NCI-H1048 (cell line): ENCODE data around the gene SERPINE1.
"Not testable (repeated sequence)": the region's sequence is repeated elsewhere in the genome, so short reads cannot be mapped to it uniquely, and the experiment has no call there.

ENCODE experiments used
- DNase-seq: peaks from one replicate; lab custom pipeline; 2025; lab: John Stamatoyannopoulos, UW

SERPINE1 gene

DNA sequence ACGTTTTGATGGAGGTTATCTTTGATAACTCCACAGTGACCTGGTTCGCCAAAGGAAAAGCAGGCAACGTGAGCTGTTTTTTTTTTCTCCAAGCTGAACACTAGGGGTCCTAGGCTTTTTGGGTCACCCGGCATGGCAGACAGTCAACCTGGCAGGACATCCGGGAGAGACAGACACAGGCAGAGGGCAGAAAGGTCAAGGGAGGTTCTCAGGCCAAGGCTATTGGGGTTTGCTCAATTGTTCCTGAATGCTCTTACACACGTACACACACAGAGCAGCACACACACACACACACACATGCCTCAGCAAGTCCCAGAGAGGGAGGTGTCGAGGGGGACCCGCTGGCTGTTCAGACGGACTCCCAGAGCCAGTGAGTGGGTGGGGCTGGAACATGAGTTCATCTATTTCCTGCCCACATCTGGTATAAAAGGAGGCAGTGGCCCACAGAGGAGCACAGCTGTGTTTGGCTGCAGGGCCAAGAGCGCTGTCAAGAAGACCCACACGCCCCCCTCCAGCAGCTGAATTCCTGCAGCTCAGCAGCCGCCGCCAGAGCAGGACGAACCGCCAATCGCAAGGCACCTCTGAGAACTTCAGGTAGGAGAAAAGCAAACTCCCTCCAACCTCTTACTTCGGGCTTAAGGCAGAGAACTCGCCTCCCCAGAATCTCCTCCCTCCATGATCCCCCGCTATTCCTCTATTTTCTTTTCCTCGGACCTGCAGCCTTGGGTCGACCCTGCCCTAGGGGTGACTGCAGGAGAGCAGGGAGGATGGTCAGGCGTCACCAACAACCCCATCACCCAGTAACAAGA lies at the start of gene SERPINE1:
Gene SERPINE1 (plus strand): TSS at position 454 of the 809 bp plus-strand sequence. CDS start 1,290 bp downstream, outside the sequence.
- DNase-seq: no peak

- peak; percentile 52 for DNase-seq
These were observed 49.4 kb upstream of the SERPINE1 start for GRCh38 chr7:101077303-101078086.

- no peak for DNase-seq
These were observed 45.5 kb upstream of the SERPINE1 start for GRCh38 chr7:101081432-101081831.

GRCh38 chr7:101084865-101085161 lies 42.1 kb upstream of the SERPINE1 start:
- DNase-seq: no peak

DNA sequence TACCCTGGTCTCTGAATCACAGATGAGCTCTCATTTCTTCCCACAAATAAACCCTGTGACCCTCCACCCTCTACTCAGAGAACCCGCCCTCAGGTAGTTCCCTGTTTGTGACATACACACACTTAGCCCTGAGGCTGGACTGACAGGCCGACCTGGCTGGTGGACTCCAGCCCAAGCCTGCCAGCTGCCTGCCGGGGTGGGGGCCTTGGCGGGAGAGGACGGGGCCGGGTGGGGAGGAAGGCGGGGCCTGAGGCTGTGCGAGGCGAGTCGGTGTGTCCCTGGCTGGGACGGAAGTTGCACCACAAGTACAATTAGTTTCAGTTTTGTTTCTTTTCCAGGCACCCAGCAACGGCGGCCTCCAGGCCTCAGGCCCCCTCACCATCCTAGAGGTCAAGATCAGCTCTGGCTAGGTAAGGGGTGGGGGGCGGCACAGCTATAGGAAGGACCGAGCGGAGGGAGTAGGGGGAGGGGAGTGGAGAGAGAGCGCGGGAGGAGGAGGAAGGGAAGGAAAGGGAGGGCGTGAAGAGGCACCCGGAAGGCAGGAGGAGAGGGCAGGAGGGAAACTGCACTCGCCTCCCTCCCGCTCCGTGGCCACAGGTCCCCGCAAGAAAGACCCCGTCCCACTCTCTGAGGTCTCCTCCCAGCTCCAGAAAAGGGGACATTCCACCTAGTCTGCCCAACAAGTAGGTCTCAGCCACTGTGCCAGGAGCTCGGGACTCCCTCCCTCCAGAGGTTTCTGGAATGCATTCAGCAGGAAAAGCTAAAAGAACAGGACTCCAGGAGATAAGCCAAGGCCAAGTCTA lies 41.5 kb upstream of the SERPINE1 start, which contains the start of gene TRIM56:
Gene TRIM56 (plus strand): TSS at position 320 of the 803 bp plus-strand sequence. CDS start 1,832 bp downstream, outside the sequence.
- DNase-seq: no peak

DNA sequence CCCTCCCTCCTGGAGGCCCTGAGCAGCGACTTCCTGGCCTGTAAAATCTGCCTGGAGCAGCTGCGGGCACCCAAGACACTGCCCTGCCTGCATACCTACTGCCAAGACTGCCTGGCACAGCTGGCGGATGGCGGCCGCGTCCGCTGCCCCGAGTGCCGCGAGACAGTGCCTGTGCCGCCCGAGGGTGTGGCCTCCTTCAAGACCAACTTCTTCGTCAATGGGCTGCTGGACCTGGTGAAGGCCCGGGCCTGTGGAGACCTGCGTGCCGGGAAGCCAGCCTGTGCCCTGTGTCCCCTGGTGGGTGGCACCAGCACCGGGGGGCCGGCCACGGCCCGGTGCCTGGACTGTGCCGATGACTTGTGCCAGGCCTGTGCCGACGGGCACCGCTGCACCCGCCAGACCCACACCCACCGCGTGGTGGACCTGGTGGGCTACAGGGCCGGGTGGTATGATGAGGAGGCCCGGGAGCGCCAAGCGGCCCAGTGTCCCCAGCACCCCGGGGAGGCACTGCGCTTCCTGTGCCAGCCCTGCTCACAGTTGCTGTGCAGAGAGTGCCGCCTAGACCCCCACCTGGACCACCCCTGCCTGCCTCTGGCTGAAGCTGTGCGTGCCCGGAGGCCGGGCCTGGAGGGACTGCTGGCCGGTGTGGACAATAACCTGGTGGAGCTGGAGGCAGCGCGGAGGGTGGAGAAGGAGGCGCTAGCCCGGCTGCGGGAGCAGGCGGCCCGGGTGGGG lies 39.4 kb upstream of the SERPINE1 start:
- DNase-seq: no peak

- DNase-seq: no peak
These were observed 38.9 kb upstream of the SERPINE1 start for GRCh38 chr7:101088069-101088425.

DNA sequence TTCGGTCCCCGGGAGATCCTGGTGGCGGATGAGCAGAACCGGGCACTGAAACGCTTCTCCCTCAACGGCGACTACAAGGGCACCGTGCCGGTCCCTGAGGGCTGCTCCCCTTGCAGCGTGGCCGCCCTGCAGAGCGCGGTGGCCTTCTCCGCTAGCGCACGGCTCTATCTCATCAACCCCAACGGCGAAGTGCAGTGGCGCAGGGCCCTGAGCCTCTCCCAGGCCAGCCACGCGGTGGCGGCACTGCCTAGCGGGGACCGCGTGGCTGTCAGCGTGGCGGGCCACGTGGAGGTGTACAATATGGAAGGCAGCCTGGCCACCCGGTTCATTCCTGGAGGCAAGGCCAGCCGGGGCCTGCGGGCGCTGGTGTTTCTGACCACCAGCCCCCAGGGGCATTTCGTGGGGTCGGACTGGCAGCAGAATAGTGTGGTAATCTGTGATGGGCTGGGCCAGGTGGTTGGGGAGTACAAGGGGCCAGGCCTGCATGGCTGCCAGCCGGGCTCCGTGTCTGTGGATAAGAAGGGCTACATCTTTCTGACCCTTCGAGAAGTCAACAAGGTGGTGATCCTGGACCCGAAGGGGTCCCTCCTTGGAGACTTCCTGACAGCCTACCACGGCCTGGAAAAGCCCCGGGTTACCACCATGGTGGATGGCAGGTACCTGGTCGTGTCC lies 37.9 kb upstream of the SERPINE1 start:
- DNase-seq: no peak

DNA sequence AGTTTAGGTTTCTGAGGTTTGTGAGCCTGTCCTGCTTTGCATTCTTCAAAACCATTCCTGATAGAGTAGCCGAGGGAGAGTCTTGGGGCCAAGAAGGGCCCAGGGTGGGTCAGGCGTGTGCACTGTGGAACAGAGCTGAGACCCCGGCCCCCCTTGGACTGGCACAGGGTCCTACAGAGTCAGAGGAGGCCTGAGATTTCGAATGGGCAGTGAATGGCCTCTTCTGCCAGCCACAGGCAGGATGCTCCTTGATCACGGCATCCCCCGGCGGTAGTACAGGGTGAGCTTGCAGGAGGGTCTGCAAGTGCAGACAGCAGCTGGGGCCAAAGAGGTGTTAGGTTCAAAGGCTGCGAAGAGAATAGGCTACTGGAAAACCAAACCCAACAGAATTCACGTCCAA lies 37.0 kb upstream of the SERPINE1 start:
- DNase-seq: no peak

DNA sequence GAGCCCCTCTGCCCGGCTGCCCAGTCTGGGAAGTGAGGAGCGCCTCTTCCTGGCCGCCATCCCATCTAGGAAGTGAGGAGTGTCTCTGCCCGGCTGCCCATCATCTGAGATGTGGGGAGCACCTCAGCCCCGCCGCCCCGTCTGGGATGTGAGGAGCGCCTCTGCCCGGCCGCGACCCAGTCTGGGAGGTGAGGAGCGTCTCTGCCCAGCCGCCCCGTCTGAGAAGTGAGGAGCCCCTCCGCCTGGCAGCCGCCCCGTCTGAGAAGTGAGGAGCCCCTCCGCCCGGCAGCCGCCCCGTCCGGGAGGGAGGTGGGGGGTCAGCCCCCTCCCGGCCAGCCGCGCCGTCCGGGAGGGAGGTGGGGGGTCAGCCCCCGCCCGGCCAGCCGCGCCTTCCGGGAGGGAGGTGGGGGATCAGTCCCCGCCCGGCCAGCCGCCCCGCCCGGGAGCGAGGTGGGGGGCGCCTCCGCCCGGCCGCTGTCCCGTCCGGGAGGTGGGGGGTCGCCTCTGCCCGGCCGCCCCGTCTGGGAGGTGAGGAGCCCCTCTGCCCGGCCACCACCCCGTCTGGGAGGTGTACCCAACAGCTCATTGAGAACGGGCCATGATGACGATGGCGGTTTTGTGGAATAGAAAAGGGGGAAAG lies 34.5 kb upstream of the SERPINE1 start:
- not testable (repeated sequence) for DNase-seq

DNA sequence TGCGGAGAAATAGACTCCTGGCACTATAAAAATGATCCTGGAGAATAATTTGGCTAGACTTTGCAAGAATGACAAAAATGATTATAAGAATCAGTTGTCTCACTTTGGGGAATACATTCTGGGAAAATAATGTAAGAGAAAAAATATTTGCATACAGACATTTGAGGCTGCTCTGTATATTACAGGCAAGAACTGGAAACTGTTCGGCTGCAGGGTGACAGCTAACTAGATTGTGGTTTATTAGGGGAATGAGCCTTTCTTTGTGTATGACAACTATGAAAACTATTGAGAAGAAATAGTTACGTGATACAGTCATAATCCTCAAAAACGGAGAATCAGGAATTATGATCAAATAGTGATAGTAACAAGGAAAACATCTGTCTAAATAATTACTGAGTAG lies 33.0 kb upstream of the SERPINE1 start:
- DNase-seq: no peak

DNA sequence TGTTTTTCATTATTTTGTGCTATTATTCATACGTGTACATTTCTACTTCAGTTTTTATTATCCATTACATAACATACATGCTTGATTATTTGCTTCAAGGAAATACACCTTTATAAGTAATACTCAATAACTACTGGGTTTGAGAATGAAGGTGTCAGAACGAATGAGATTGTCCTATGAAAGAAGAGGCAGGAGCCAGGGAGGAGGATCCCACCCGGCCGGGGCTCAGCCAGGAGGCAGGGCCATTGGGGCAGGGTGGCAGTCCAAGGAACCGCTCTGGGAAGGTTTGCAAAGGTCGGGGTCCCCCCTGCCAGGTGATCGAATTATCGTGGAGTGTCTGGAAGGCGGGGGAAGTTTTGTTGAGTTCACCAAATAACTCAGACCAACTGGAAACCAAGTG lies 32.5 kb upstream of the SERPINE1 start:
- DNase-seq: no peak

DNA sequence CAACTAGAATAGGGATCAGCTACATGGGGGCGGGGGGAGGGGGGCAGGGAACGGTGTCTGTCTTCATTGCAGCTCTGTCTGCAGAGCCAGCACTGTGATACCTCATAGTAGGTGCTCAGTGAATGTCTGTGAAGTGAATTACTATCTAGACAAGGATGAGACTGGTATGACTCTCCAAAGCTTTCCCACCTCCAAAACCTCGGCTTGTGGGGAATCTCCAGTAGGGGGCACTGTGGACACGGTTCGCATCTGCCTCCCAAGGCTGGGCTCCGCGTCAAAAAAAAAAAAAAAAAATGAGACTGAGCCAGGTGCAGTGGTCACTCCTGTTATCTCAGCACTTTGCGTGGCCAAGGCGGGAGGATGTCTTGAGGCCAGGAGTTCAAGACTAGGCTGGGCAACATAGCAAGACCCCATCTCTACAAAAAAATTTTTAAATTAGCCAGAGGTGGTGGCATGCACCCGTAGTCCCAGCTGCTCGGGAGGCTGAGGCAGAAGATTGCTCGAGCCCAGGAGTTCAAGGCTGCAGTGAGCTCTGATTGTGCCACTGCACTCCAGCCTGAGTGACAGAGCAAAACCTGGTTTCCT lies 32.0 kb upstream of the SERPINE1 start:
- DNase-seq: no peak

GRCh38 chr7:101096331-101096956 lies 30.5 kb upstream of the SERPINE1 start:
- DNase-seq: no peak

DNA sequence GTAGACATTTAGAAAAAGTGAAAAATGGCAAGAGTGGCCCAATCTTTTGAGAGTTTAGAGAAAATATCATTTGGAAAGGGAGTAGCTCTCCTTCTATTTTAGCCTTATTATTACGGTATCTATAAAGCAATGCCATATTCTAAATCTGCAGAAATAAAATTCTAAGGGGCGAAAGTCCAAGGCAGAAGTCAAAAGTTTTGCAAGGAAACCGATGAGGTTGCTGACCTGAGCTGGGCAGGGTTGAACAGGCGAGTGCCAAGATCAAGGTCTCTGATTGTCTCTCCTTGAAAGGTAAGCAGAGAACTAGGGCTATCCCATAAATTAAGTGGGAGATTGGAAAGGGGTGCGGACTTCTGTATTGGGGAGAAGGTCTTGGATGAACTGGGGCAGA lies 30.0 kb upstream of the SERPINE1 start:
- DNase-seq: no peak

DNA sequence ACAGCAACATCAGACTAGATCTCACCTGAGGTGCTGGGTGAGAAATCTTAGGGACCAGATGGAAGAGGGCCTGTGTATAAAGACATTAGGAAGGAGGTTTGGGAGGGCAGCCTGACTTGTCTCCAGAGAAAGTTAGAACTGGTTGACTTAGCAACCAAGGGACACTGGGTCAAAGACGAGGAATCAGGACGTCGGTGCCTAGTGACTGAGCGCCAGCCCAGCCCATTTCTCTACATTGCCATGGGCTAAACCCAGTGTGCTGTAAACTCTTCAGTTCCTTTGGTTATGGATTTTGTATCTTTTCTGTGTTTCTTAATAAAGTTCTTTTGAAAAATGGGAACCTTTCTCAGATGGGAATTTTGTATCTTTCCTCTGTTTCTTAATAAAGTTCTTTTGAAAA lies 29.3 kb upstream of the SERPINE1 start:
- no peak for DNase-seq

- DNase-seq: no peak
These were observed 26.7 kb upstream of the SERPINE1 start for GRCh38 chr7:101099969-101100781.

GRCh38 chr7:101100858-101101847 lies 25.8 kb upstream of the SERPINE1 start:
- no peak for DNase-seq
